Esophagus muscularis mucosa (tissue), 4 donors: Measurements from ENCODE around the gene TCEAL7. TPM values are rescaled to one million over a fixed set of nuclear protein-coding genes. Genes with fewer than 3 reads are reported as not detected.
"Not testable (repeated sequence)": the region's sequence is repeated elsewhere in the genome, so short reads cannot be mapped to it uniquely, and the experiment has no call there.

ENCODE experiments used
- DNase-seq: peaks from one replicate; pipeline ENCODE4 v3.0.0-alpha.2; 2017; ENCODE audit errors: extremely low spot score
- H3K27ac ChIP-seq, 4 donors: fragments of 200-600 bp; sonication (generic); replicated peaks in 1 of 4; 1 replicate in 3 of 4; 2 replicates in 1 of 4; pipeline ENCODE4 v1.5.1; 2016 to 2019; ENCODE audit warnings: mild to moderate bottlenecking in 1 of 4
- H3K27me3 ChIP-seq, 4 donors: fragments of 200-600 bp; sonication (generic); one replicate each; pipeline versions ENCODE4 v1.5.1 to v1.6.0; 2016 to 2019
- H3K36me3 ChIP-seq, 4 donors: fragments of 200-600 bp; sonication (generic); one replicate each; pipeline ENCODE4 v1.5.1; 2016 to 2019
- H3K4me1 ChIP-seq, 4 donors: fragments of 200-600 bp; sonication (generic); one replicate each; pipeline ENCODE4 v1.5.1; 2016 to 2019
- H3K4me3 ChIP-seq, 4 donors: fragments of 200-600 bp; sonication (generic); 1 replicate in 2 of 4; 2 replicates in 2 of 4; pipeline ENCODE4 v1.5.1; 2016 to 2019; ENCODE audit warnings: mild to moderate bottlenecking in 4 of 4, moderate library complexity in 1 of 4
- H3K9me3 ChIP-seq, 4 donors: fragments of 200-600 bp; sonication (generic); 1 replicate in 3 of 4; 2 replicates in 1 of 4; pipeline ENCODE4 v1.5.1; 2016 to 2019
- CTCF ChIP-seq, 3 experiments: fragments of 200-600 bp in 2 of 3; fragments of 450-650 bp in 1 of 3; sonication (generic) in 2 of 3; IDR thresholded peaks; one replicate each; pipeline ENCODE4 v1.5.1; 2017 to 2019; ENCODE audit warnings: antibody characterized with exemption in 3 of 3, mild to moderate bottlenecking in 2 of 3, moderate library complexity in 1 of 3
- EP300 ChIP-seq: sonication (generic); formaldehyde crosslinking; IDR thresholded peaks from one replicate; pipeline ENCODE4 v1.6.1; 2017; ENCODE audit warnings: antibody characterized with exemption
- POLR2A ChIP-seq: fragments of 450-650 bp; IDR thresholded peaks from one replicate; pipeline ENCODE4 v1.6.1; 2017; ENCODE audit warnings: antibody characterized with exemption, moderate library complexity, mild to moderate bottlenecking, low read depth
- POLR2AphosphoS5 ChIP-seq, 2 donors: sonication (generic); formaldehyde crosslinking; IDR thresholded peaks; one replicate each; pipeline ENCODE4 v1.6.1; 2017; ENCODE audit warnings: antibody characterized with exemption in 2 of 2
- WGBS: methylation state at CpG from one replicate; pipeline ENCODE4 v1.1.5; 2018; 5-methylcytosine and 5-hydroxymethylcytosine counted together
- intact Hi-C: fragments of 100-400 bp; cut with DNase I; formaldehyde crosslinking; loops from one replicate; pipeline ENCODE4 v1.15.1; 2023
- total RNA-seq, 4 donors: library from RNA; depleted of rRNA; stranded (reverse); fragments of >200 nt; gene quantifications; one replicate each; pipeline versions ENCODE4 v1.1.0 to v1.2.1, GENCODE V29; 2016

The TCEAL7 gene, protein sequence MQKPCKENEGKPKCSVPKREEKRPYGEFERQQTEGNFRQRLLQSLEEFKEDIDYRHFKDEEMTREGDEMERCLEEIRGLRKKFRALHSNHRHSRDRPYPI
- total RNA-seq: 10 to 100 TPM in 3 of 4 donors, 1 to 10 TPM in 1; 8.2 to 12.9 (median 10.6) TPM

- peaks cover 0 to 11% (median 0%) of the 10 kb centered on the region in 4 donors for H3K27me3 ChIP-seq
- H3K27ac ChIP-seq: peak within 1 kb of the TSS in 3 of 4 donors; percentile 28 to 36 (median 32)
- TF ChIP-seq CTCF (IDR thresholded peaks at IDR 0.05) (no peak), POLR2AphosphoS5 (IDR thresholded peaks at IDR 0.05) (peak; percentile 34 to 60)
- 22% methylated on average over 11 of the region's 11 CpGs for WGBS
- no peaks in the 10 kb centered on the region for H3K36me3 ChIP-seq
- no peaks in the 10 kb centered on the region for H3K9me3 ChIP-seq
- DNase-seq: no peak
- H3K4me1 ChIP-seq: peaks cover 0 to 10% (median 0%) of the 10 kb centered on the region in 4 donors
- H3K4me3 ChIP-seq: peak within 1 kb of the TSS; percentile 41 to 43 (median 42)
- intact Hi-C loops: no loop called here
These were observed at the start of gene TCEAL7 for GRCh38 chrX:103329991-103330390. Gene TCEAL7 (plus strand): TSS chrX:103330239. CDS start chrX:103331404, 1,165 bp downstream.

DNA sequence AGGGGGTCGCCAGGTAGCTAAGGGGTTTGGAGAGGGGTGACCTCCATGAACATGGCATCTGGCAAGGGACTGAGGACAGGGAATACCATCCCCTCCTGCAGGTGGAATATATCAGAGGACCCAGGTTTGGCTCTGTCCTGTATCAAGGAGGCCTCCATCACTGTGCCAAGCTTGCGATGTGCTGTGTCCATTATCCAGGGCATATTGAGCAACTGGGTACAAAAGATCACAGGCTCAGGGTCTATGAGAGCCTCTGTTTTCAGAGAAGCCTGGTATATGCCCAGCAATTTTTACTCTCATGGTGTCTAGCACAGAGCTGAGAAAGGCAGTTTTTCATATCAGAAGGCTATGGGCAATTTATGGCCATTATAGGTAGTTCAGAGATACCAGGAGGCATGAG is 36.9 kb upstream of the TCEAL7 start:
- Histone ChIP-seq H3K4me1 (no peaks in the 10 kb centered on the region), H3K4me3 (no peak overlapping the region), H3K9me3 (peaks cover 0 to 11% (median 0%) of the 10 kb centered on the region in 4 donors), H3K36me3 (no peaks in the 10 kb centered on the region), H3K27me3 (no peaks in the 10 kb centered on the region), H3K27ac (no peak overlapping the region)
- DNase-seq: no peak
- intact Hi-C loops: no loop called here
- TF ChIP-seq POLR2A: no peak
- TF ChIP-seq CTCF (IDR thresholded peaks at IDR 0.05): no peak
- no peak for TF ChIP-seq POLR2AphosphoS5 (IDR thresholded peaks at IDR 0.05)
- TF ChIP-seq EP300: no peak
- WGBS: 71% methylated on average over 2 of the region's 2 CpGs

GRCh38 chrX:103304705-103305104 is 25.3 kb upstream of the TCEAL7 start:
- Histone ChIP-seq H3K27me3 (no peaks in the 10 kb centered on the region), H3K9me3 (no peaks in the 10 kb centered on the region), H3K4me1 (no peaks in the 10 kb centered on the region), H3K36me3 (no peaks in the 10 kb centered on the region), H3K27ac (no peak overlapping the region), H3K4me3 (no peak overlapping the region)
- intact Hi-C loops: no loop called here
- no peak for DNase-seq
- TF ChIP-seq EP300 (no peak), CTCF (IDR thresholded peaks at IDR 0.05) (no peak), POLR2A (no peak), POLR2AphosphoS5 (IDR thresholded peaks at IDR 0.05) (no peak)

DNA sequence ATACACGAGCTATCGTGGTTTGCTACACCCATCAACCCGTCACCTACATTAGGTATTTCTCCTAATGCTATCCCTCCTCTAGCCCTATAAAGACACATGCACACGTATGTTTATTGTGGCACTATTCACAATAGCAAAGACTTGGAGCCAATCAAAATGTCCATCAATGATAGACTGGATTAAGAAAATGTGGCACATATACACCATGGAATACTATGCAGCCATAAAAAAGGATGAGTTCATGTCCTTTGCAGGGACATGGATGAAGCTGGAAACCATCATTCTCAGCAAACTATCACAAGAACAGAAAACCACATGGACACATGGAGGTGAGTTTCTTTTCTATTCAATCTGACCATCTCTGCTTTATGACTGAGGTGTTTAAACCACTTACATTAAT is 24.4 kb upstream of the TCEAL7 start:
- H3K27ac ChIP-seq, DNase-seq, H3K9me3 ChIP-seq, H3K4me1 ChIP-seq, H3K27me3 ChIP-seq, intact Hi-C loops, H3K4me3 ChIP-seq, H3K36me3 ChIP-seq: not testable (repeated sequence)
- WGBS: 86% methylated on average over 4 of the region's 4 CpGs

- Histone ChIP-seq H3K4me3 (peak overlapping the region; percentile 51 to 59 (median 55)), H3K4me1 (peaks cover 5 to 10% (median 10%) of the 10 kb centered on the region in 4 donors), H3K27me3 (peaks cover 0 to 10% (median 6%) of the 10 kb centered on the region in 4 donors), H3K27ac (no peak overlapping the region), H3K9me3 (no peaks in the 10 kb centered on the region), H3K36me3 (no peaks in the 10 kb centered on the region)
- DNase-seq: no peak
- intact Hi-C loops: no loop called here
- WGBS: 37% methylated on average over 32 of the region's 32 CpGs
- TF ChIP-seq CTCF (IDR thresholded peaks at IDR 0.05): no peak
- no peak for TF ChIP-seq EP300
- no peak for TF ChIP-seq POLR2A
- TF ChIP-seq POLR2AphosphoS5 (IDR thresholded peaks at IDR 0.05): no peak
These were observed 20.0 kb upstream of the TCEAL7 start for GRCh38 chrX:103309860-103310554.
